ENCODE measurements around the gene CYTH1. TPM values are rescaled to one million over a fixed set of nuclear protein-coding genes. Genes with fewer than 3 reads are reported as not detected.
A peak's percentile ranks its signal among the peaks of the same experiment; 100 is the strongest.

The CYTH1 gene
- total and polyA plus RNA-seq, 10 of the 15 experiments (the other 5 are each of a cell fraction or from before 2014, with no cell fraction given) = 6.6 to 188 (median 145) TPM

DNA sequence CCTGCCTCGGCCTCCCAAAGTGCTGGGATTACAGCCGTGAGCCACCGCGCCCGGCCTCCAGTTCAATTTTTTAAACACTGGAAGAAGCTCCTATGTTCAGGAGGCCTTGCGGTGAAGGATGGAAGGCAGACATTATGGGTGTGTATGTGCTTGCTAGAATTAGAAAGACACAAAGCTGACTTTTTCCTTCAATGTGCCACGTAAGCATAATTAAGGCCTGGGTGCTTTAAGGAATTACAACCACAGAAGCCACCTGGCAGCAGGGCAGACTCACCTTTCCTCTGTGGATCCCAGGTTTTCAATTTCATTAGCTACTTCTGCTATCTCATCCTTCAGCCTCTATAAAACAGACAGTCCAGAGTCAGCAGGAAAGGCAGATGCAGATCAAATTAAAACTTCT lies 74.2 kb downstream of the CYTH1 start:
- peaks cover 60% of the 10 kb centered on the region for H3K4me1 ChIP-seq (ENCODE audit: control insufficient read depth, insufficient read depth, low read length)
- ChIA-PET RAD21 (ENCODE audit: unreplicated experiment) (interaction anchor here (0.6 to 20.7 kb wide), 17 partner anchors 9 to 286 kb away, joined by 3 to 537 read pairs (median 7); no protein-coding TSS in a partner anchor), SMC1A (ENCODE audit: uncharacterized antibody, unreplicated experiment) (interaction anchor here (0.6 to 16.2 kb wide), 21 partner anchors 9 to 688 kb away, joined by 3 to 490 read pairs (median 6); no protein-coding TSS in a partner anchor), POLR2A (interaction anchor here (0.7 to 13.9 kb wide), 12 partner anchors 9 to 211 kb away, joined by 3 to 384 read pairs (median 8); no protein-coding TSS in a partner anchor), CTCF (interaction anchor here (0.7 to 8.0 kb wide), 30 partner anchors 9 to 1052 kb away, joined by 3 to 85 read pairs (median 6); no protein-coding TSS in a partner anchor)
- H3K9ac ChIP-seq (ENCODE audit: control insufficient read depth, insufficient read depth, low read length) = peak overlapping the region; percentile 75
- peak overlapping the region; percentile 96 for H3K4me2 ChIP-seq (ENCODE audit: control insufficient read depth, insufficient read depth)
- no peaks in the 10 kb centered on the region for H3K27me3 ChIP-seq (replicated peaks in 1 of 2; ENCODE audit: control insufficient read depth in 2 of 2, insufficient read depth in 2 of 2, low read length in 1 of 2)
- H4K20me1 ChIP-seq (ENCODE audit: control insufficient read depth, insufficient read depth) = no peaks in the 10 kb centered on the region
- H2AFZ ChIP-seq (ENCODE audit: control insufficient read depth, low read depth, low read length) = no peak overlapping the region
- intact Hi-C loops (cut with micrococcal nuclease; ENCODE audit: unreplicated experiment) (loop anchor here (1.0 to 2.0 kb wide), 3 partner anchors 29 to 211 kb away; no protein-coding TSS in a partner anchor), in situ Hi-C loops (cut with MboI) (no loop called here)
- no peak overlapping the region for H3K4me3 ChIP-seq
- no peak for ATAC-seq
- peaks cover 93% of the 10 kb centered on the region for H3K79me2 ChIP-seq (ENCODE audit: control insufficient read depth, insufficient read depth, low read length)
- no TSS peak for BruUV-seq (replicated peaks)
- 96% methylated on average over 7 of the region's 7 CpGs for WGBS (ENCODE audit: insufficient coverage, insufficient replicate concordance, low lambda C conversion rate, missing lambda C conversion rate)
- peaks cover 12 to 34% of the 10 kb centered on the region in 2 experiments for H3K36me3 ChIP-seq (ENCODE audit: control insufficient read depth in 2 of 2, insufficient read depth in 2 of 2, low read length in 1 of 2)
- no peaks in the 10 kb centered on the region for H3K9me3 ChIP-seq (replicated peaks; ENCODE audit: control insufficient read depth, insufficient read depth, low read length)
- DNase-seq (ENCODE audit: low read depth, low spot score) = no peak
- no peak for FAIRE-seq
- H3K27ac ChIP-seq (ENCODE audit: control insufficient read depth, insufficient read depth) = peak overlapping the region; percentile 99
- TF ChIP-seq ASH2L (IDR thresholded peaks at IDR 0.05; ENCODE audit: borderline replicate concordance, low read depth) (no peak), ATF7 (IDR thresholded peaks at IDR 0.05; ENCODE audit: low read depth) (no peak), RFX5 (IDR thresholded peaks at IDR 0.05; ENCODE audit: low read depth, low read length) (no peak), TARDBP (IDR thresholded peaks at IDR 0.05; ENCODE audit: borderline replicate concordance) (no peak), HDAC2 (IDR thresholded peaks at IDR 0.05) (no peak), SIX5 (IDR thresholded peaks at IDR 0.05; ENCODE audit: low read depth, low read length, severe bottlenecking) (no peak), CBX3 (IDR thresholded peaks at IDR 0.05; ENCODE audit: borderline replicate concordance, low read depth) (no peak), NFYB (IDR thresholded peaks at IDR 0.05; ENCODE audit: insufficient read depth, low read depth, low read length) (no peak), FOXM1 (IDR thresholded peaks at IDR 0.05; ENCODE audit: low read depth, low read length) (no peak), TCF12 (IDR thresholded peaks at IDR 0.05; ENCODE audit: low read depth, low read length) (no peak), RUNX3 (IDR thresholded peaks at IDR 0.05; ENCODE audit: low read length) (no peak), BHLHE40 (IDR thresholded peaks at IDR 0.05; ENCODE audit: borderline replicate concordance in 1 of 2, low read depth in 2 of 2, low read length in 1 of 2) (no peak)

Measured in GM12878 (cell line).